ENCODE measurements around the gene PIK3C2G. TPM values are rescaled to one million over a fixed set of nuclear protein-coding genes. Genes with fewer than 3 reads are reported as not detected.

PIK3C2G gene
- total RNA-seq, 1 experiment from 2014 or later, result not detected

DNA sequence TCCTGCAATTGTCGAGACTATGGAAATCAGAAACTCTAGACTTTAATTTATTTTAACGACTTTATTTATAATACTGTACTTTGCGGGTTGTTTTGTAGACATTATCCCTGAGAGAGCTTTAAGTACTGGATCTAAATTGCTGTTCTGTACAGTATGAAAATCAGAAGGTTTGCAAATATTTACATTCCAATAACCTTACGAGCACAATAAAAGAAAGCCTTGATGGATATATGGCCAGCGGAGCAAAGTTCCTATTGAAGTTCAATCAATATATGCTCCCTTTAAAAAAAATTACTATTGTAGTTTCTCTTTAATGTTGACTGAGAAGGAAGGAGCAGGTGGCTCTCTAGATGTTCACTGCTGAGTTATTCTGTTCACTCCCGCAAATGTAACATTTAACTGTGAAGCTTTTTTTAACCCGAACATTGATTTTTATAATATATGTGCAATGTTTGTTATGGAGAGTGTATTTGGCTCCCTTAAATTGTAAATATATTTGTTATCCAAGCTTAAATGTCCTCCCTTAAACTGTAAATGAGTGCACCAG is 241.2 kb downstream of the PIK3C2G start:
- Histone ChIP-seq H3K36me3 (ENCODE audit: control insufficient read depth, insufficient read depth, low read length) (no peaks in the 10 kb centered on the region), H3K27me3 (ENCODE audit: control insufficient read depth, insufficient read depth, low read length) (no peaks in the 10 kb centered on the region), H3K9me3 (ENCODE audit: control insufficient read depth, insufficient read depth, low read depth, low read length) (no peaks in the 10 kb centered on the region), H3K27ac (ENCODE audit: low read length) (no peak overlapping the region), H3K4me1 (ENCODE audit: control insufficient read depth, insufficient read depth, low read length) (no peaks in the 10 kb centered on the region), H3K4me3 (ENCODE audit: low read depth in 2 of 2, low read length in 2 of 2) (no peak overlapping the region)
- ATAC-seq (no peak), DNase-seq (ENCODE audit: low read depth, low spot score) (no peak)
- CTCF ChIA-PET, result no interaction called here
- BruUV-seq (replicated peaks), result no TSS peak
- intact Hi-C loops (cut with micrococcal nuclease; ENCODE audit: unreplicated experiment), result no loop called here
- in situ Hi-C loops (cut with HindIII; ENCODE audit: low pct_unique_long_range_greater_than_20kb, low sequenced_read_pairs), result no loop called here
- TF ChIP-seq POLR2AphosphoS5 (IDR thresholded peaks at IDR 0.05; ENCODE audit: low read depth, low read length) (no peak), TCF7L2 (IDR thresholded peaks at IDR 0.05; ENCODE audit: low read depth, low read length) (no peak), SIN3A (IDR thresholded peaks at IDR 0.05; ENCODE audit: borderline replicate concordance, insufficient read depth, low read depth, low read length) (no peak)
- TF ChIP-seq, protein P1, sequence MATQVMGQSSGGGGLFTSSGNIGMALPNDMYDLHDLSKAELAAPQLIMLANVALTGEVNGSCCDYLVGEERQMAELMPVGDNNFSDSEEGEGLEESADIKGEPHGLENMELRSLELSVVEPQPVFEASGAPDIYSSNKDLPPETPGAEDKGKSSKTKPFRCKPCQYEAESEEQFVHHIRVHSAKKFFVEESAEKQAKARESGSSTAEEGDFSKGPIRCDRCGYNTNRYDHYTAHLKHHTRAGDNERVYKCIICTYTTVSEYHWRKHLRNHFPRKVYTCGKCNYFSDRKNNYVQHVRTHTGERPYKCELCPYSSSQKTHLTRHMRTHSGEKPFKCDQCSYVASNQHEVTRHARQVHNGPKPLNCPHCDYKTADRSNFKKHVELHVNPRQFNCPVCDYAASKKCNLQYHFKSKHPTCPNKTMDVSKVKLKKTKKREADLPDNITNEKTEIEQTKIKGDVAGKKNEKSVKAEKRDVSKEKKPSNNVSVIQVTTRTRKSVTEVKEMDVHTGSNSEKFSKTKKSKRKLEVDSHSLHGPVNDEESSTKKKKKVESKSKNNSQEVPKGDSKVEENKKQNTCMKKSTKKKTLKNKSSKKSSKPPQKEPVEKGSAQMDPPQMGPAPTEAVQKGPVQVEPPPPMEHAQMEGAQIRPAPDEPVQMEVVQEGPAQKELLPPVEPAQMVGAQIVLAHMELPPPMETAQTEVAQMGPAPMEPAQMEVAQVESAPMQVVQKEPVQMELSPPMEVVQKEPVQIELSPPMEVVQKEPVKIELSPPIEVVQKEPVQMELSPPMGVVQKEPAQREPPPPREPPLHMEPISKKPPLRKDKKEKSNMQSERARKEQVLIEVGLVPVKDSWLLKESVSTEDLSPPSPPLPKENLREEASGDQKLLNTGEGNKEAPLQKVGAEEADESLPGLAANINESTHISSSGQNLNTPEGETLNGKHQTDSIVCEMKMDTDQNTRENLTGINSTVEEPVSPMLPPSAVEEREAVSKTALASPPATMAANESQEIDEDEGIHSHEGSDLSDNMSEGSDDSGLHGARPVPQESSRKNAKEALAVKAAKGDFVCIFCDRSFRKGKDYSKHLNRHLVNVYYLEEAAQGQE (IDR thresholded peaks at IDR 0.05; ENCODE audit: insufficient read depth in 1 of 2, low read depth in 2 of 2, low read length in 1 of 2), result no peak
- TF ChIP-seq, protein P2, sequence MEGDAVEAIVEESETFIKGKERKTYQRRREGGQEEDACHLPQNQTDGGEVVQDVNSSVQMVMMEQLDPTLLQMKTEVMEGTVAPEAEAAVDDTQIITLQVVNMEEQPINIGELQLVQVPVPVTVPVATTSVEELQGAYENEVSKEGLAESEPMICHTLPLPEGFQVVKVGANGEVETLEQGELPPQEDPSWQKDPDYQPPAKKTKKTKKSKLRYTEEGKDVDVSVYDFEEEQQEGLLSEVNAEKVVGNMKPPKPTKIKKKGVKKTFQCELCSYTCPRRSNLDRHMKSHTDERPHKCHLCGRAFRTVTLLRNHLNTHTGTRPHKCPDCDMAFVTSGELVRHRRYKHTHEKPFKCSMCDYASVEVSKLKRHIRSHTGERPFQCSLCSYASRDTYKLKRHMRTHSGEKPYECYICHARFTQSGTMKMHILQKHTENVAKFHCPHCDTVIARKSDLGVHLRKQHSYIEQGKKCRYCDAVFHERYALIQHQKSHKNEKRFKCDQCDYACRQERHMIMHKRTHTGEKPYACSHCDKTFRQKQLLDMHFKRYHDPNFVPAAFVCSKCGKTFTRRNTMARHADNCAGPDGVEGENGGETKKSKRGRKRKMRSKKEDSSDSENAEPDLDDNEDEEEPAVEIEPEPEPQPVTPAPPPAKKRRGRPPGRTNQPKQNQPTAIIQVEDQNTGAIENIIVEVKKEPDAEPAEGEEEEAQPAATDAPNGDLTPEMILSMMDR (IDR thresholded peaks at IDR 0.05), result no peak
- POLR2A ChIA-PET, result no interaction called here

DNA sequence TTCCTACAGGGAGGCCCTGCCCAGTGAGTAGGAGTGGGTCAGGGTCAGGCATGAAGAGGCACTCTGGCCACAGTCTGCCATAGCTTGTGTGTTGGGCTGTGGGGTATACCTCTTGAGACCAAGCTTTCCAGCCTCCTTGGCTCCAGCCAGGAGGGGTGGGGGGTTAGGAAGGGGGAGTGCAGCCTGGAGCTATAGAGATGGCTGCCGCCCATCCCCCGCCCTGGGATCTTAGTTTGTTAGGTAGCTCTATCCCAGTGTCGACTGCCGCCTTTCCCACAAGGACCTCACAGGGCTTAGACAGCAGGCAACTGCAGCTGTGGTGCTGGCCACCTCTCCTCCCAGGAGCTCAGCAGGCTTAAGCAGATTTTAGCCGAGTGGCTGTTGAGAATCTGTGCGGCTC is 260.1 kb downstream of the PIK3C2G start:
- no peaks in the 10 kb centered on the region for H3K27me3 ChIP-seq (ENCODE audit: control insufficient read depth, insufficient read depth, low read length)
- in situ Hi-C loops (cut with HindIII; ENCODE audit: low pct_unique_long_range_greater_than_20kb, low sequenced_read_pairs), result no loop called here
- no peak for TF ChIP-seq POLR2AphosphoS5 (IDR thresholded peaks at IDR 0.05; ENCODE audit: low read depth, low read length)
- TF ChIP-seq SIN3A (IDR thresholded peaks at IDR 0.05; ENCODE audit: borderline replicate concordance, insufficient read depth, low read depth, low read length), result no peak
- no peak for TF ChIP-seq TCF7L2 (IDR thresholded peaks at IDR 0.05; ENCODE audit: low read depth, low read length)
- TF ChIP-seq, protein P1 (IDR thresholded peaks at IDR 0.05; ENCODE audit: insufficient read depth in 1 of 2, low read depth in 2 of 2, low read length in 1 of 2), result no peak
- TF ChIP-seq, protein P2 (IDR thresholded peaks at IDR 0.05), result no peak
- POLR2A ChIA-PET, result no interaction called here
- intact Hi-C loops (cut with micrococcal nuclease; ENCODE audit: unreplicated experiment), result no loop called here
- H3K9me3 ChIP-seq (ENCODE audit: control insufficient read depth, insufficient read depth, low read depth, low read length), result no peaks in the 10 kb centered on the region
- no peak overlapping the region for H3K27ac ChIP-seq (ENCODE audit: low read length)
- BruUV-seq (replicated peaks), result no TSS peak
- CTCF ChIA-PET, result no interaction called here
- no peak for ATAC-seq
- H3K4me1 ChIP-seq (ENCODE audit: control insufficient read depth, insufficient read depth, low read length), result no peaks in the 10 kb centered on the region
- no peak for DNase-seq (ENCODE audit: low read depth, low spot score)
- H3K36me3 ChIP-seq (ENCODE audit: control insufficient read depth, insufficient read depth, low read length), result no peaks in the 10 kb centered on the region
- H3K4me3 ChIP-seq (ENCODE audit: low read depth in 2 of 2, low read length in 2 of 2), result no peak overlapping the region
